Activated gamma-delta T cell treated with Interleukin-2 at 50 U/mL for 16 hours (primary cell): ENCODE measurements around the gene YIPF2.
"Not testable (repeated sequence)": the region's sequence is repeated elsewhere in the genome, so short reads cannot be mapped to it uniquely, and the experiment has no call there.

Experiments
- DNase-seq: peaks from one replicate; pipeline ENCODE4 v3.0.0-alpha.2; 2020

YIPF2 gene

DNA sequence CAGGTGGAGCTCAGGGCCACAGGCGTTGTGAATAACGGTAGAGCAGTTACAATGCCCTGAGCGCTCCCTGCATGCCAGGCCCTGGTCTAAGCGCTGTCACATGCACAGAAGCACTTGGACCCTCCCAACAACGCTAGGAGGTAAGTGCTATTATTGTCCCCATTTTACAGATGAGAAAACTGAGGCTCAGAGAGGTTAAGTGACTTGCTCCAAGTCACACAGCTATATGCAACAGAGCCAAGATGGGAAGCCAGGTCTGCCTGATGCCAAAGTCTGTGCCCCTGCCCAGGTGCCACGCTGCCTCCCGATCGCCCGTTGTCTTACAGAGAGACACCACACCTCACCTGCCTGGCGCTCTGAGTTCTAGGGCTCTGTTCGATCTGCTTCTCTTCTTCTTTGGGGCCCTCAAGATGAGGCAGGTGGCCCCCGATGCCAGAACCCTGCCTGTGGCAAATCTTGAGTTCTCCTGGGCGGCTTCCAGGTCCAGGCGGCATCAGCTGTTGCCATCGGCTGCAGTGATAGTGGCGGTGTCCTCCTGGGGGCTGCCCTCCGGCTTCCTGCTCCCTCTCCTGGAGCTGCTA lies 20.0 kb downstream of the YIPF2 start:
- no peak for DNase-seq

- DNase-seq, result no peak
These were observed 20.5 kb downstream of the YIPF2 start for GRCh38 chr19:10907925-10908324.

DNA sequence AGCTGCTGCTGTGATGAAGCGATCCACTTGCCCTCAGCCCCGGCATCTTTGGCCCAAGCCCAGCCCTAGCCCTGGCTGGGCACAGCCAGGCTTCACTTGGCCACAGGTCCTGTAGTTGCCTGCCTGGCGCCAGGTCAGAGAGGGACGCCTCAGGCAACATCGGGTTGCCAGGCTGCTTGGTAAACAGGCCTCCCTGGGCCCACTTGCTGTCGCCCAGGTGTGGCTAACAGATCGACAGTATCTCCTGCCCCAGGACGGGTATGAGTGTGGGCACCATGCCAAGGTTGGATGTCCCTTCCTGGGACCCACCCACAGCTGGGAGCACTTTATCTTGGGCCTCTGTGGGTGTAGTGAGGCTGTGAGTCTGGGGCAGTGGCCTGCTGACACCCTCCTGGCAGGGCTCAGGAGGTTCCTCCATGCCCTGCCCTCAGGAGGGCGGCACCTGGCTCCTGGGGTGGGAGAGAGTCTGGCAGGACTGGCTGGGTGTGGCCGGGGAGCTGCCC lies 29.2 kb downstream of the YIPF2 start:
- no peak for DNase-seq

DNA sequence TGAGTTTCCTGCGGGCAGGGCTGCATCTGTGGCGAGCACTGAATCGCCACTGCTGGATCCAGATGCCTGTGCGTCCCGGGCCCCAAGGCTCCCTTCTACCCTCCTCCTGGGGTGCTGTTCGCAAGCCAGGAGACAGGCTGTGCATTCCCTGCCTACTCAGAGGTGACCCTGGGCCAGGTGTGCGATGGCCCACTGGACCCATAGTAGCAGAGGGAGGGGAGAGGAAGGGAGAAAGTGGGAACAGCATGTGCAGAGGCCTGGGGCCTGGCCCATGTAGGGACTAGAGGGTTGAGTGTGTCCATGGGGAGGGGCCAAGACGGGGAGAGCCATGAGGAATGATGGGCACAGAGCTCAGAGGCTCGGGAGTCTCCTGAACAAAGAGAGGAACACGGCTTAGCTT lies 29.8 kb downstream of the YIPF2 start:
- no peak for DNase-seq

DNA sequence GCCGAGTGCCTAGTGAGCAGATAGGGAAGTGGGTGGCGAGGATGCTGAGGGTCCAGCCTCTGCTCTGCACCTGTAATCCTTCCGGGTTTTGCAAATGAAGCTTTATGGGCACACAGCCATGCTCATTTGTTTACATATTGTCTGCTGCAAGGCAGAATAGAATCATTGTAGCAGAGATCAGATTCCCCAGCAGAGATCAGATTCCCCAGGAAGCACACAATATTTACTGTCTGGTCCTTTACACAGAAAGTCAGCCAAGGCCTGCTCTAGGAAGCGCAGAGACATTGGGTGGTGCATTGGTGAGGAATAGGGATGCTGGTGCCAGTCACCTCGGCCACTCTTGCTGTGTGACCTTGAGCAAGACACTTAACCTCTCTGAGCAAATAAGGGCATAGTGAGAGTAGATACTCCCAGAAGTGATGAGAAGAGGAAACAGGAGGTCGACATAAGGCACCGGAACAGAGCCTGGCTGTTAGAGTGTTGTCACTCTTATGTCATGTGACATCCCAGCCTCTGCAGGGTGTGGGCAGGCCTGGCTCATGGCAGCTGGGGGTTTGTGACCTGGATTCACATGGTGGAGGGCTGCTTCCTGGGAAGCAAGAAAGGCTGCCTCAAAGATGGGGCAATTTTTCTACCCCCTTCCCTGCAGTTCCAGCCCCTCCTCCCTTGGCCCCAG lies 31.4 kb downstream of the YIPF2 start:
- DNase-seq, result no peak

- no peak for DNase-seq
These were observed 32.5 kb downstream of the YIPF2 start for GRCh38 chr19:10895920-10896319.

DNA sequence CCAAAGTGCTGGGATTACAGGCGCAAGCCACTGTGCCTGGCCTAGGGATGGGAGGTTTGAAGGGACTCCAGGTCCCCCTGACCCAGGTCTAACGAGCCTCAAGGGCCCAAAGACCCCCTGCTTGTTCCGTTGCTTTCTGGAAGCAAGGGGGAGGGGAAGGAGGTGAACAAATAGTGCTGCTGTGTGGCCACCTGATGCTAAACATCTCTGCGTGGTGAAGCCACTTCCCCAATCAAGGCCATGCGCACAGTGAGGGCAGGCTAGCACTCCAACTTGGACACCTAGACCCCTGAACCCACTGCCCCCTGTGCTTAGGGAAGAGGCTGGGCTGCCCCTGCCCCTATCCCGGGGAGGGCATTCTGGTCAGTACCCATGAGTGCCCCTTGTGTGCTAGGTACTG lies 33.1 kb downstream of the YIPF2 start:
- DNase-seq, result no peak

DNA sequence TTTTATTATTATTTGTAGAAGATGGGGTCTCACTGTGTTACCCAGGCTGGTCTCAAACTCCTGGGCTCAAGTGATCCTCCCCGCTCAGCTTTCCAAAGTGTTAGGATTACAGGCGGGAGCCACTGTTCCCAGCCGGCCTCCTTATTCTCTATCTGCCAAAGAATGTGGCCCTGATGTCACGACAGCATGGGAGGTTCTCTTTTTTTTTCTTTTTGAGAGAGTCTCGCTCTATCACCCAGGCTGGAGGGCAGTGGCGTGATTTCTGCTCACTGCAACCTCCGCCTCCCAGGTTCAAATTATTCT lies 33.6 kb downstream of the YIPF2 start:
- DNase-seq, result no peak

DNA sequence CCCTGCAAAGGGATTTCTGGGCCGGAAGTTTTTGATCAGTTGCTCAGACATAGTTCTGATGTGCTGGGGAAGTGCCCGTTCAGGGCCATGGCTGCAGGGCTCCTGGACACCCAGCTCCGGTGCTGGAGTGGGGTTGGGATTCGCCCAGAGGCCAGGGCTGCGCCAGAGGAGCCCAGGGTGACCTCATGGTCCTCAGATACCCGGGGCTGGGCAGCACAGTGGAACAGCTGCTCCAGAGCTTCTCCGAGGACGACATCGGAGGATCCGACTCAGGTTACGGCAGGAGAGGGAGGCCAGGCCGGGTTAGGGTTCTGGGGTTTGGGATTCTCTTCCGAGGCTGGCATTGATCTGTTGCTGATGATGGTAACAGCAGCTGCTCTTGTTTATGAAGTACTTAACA lies 36.2 kb downstream of the YIPF2 start:
- no peak for DNase-seq

- DNase-seq, result no peak
These were observed 36.9 kb downstream of the YIPF2 start for GRCh38 chr19:10891405-10892086.

DNA sequence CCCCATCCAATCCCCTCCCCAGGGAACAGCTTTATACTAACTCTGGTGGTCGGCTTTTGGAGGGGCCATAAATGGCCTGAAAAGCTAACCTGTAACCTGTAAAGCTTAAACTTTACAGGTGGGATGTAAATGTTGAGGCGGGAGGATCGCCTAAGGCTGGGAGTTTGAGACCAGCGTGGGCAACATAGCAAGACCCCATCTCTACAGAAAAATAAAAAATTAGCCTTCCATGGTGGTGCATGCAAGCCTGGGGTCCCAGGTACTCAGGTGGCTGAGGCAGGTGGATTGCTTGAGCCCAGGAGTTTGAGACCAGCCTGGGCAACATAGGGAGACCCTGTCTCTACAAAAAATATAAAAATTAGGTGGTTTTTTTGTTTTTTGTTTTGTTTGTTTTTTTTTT lies 38.6 kb downstream of the YIPF2 start:
- DNase-seq, result no peak

DNA sequence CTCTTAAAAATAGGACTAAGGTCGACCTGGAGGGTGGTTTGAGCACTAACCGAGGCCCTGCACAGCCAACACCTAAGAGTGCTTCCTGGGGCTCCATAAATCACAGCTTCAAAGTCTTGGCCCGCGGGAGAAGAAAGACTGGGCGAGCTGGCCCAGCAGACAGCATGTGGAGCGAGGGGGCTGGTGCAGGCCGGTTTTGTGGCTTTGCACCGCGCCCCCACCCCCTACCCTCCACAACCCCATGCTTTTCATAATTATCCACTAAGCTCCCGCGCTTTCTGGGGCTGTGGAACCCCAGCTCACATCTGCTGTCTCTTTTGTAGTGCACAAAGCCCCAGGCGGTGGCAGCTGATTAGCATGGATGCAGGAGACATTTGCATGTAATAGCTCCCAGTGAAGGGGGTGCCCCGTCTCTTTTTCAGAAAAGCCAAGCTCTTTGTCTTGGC lies 40.0 kb downstream of the YIPF2 start:
- DNase-seq, result no peak

DNA sequence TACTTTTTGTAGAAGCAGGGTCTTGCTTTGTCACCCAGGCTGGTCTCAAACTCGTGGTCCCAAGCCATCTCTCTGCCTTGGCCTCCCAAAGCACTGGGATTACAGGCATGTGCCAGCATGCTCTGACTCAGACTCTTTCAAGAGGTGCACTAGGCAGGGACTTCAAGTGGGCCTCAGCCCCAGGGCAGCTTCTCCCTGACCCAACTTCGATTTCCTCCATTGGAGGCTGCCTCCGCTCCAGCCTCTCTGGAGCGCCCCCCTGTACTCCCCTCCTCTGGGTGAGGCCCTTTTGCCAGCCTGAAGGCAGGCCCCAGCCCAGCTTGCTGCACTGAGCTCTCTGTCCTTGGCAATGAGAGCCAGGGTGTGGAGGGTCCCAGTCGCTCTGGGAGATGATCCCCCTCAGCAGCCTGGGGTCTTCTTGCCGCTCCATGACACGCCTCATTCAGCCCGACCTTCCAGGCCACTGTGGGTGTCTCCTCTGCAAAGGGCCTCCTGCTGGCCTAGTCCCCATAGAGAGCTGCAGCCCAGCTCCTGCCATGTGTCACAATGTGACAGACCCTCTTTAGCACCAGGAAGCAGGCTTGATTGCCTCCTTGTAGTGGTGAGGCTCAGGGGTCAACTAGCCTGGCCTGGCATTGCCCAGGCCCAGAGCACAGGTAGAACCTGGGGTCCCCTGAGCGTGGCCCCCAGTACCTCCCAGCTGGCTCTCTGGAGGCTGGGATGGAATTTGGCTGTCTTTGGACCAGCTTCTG lies 40.6 kb downstream of the YIPF2 start:
- DNase-seq, result no peak

GRCh38 chr19:10885201-10886169 lies 43.0 kb downstream of the YIPF2 start:
- no peak for DNase-seq

DNA sequence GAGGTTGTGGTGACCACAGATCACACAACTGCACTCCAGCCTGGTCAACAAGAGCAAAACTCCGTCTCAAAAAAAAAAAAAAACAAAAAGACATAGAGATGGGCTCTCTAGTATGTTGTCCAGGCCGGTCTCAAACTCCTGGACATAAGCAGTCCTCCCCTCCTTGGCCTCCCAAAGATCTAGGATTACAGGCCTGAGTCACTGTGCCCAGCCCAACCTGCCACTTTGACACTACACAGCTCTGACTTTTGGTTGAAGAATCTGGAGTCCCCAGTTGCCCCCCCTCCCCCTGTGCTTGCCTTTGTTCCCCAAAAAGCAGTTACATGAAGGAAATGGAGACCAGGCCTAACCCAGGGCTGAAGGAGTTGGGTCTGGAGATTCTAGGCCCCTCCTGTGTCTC lies 44.2 kb downstream of the YIPF2 start:
- no peak for DNase-seq

DNA sequence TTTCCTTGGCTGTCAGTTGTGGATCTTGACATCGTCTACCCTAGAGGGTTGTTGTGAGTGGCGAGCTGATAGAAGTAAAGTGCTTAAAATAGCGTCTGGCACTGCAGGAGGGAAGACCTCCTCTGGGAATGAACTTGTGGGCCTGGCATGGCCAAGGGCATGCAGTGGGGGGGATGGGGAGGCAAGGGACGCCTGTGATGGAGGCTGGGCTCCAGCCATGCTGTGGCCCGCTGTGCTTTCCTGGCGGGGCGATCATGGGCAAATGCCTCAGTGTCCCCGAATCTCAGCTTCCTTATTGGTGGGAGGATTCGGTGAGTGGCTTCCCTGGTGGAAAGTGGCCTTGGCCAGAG lies 46.4 kb downstream of the YIPF2 start:
- DNase-seq, result no peak

- no peak for DNase-seq
These were observed 46.9 kb downstream of the YIPF2 start for GRCh38 chr19:10881403-10882107.

- no peak for DNase-seq
These were observed 50.2 kb downstream of the YIPF2 start for GRCh38 chr19:10878253-10878652.

DNA sequence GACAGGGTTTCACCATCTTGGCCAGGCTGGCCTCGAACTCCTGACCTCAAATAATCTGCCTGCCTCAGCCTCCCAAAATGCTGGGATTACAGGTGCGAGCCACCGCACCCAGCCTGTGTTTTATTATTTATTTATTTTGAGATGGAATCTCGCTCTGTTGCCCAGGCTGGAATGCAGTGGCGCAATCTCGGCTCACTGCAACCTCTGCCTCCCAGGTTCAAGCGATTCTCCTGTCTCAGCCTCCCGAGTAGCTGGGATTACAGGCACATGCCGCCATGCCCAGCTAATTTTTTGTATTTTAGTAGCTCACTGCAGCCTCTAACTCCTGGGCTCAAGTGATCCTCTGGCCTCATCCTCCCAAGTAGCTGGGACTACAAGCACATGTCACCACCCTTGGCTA lies 50.8 kb downstream of the YIPF2 start:
- not testable (repeated sequence) for DNase-seq

DNA sequence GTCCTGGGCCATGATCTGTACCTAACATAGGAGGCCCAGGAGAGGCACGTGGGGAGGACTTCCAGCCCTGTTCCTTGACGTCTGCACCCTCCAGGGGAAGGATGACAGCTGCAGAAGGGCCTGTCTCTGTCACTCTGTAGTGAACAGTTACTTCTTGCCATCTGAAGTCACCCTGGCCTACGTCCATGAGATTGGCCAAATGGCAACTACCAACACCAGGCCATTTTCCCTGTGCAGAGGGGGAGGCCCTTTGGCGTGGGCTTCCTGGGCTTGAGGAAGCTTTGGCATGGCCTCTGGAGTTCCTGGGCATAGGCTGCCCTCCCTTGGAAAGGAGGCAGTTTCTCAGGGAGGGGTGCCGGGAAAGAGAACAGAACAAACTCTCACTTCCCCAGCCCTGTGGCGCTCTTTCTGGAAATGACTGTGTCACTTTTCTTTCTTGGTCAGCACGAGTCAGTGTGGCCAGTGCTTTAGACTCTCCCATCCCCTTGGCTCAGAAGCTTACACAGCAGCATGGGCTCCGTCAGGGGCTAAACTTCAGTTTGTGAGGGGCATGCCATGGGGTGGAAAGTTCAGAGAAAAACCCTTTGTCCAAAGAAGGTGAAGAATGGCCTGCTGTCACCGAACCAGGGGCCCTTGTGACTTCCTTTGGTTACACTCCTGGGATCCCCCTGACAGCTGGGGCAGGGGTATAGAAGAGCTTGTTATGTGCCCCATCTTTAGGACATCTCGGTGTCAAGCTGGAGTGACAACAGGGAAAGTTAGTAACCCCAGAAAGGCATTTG lies 51.8 kb downstream of the YIPF2 start:
- no peak for DNase-seq

DNA sequence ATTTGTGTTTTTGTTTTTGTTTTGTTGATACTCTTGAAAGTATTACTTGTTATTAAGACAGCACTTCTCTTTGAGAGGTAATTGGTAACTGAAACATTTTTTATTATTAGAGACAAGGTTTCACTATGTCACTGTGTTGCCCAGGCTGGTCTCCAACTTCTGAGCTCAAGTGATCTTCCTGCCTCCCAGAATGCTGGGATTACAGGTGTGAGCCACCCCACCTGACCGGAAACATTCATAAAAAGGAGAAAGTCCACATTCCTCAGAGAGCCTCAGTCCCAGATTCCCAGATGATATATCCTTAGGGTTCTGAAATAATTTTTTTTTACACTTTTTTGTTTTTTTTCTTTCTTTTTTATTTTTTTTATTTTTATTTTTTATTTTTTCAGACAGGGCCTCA lies 54.4 kb downstream of the YIPF2 start:
- no peak for DNase-seq
